Measurements from ENCODE around the gene PNKP. TPM values are rescaled to one million over a fixed set of nuclear protein-coding genes. Genes with fewer than 3 reads are reported as not detected.
A peak's percentile ranks its signal among the peaks of the same experiment; 100 is the strongest.

Gene PNKP
- total RNA-seq, 1 donor from 2014 or later = 144 TPM

DNA sequence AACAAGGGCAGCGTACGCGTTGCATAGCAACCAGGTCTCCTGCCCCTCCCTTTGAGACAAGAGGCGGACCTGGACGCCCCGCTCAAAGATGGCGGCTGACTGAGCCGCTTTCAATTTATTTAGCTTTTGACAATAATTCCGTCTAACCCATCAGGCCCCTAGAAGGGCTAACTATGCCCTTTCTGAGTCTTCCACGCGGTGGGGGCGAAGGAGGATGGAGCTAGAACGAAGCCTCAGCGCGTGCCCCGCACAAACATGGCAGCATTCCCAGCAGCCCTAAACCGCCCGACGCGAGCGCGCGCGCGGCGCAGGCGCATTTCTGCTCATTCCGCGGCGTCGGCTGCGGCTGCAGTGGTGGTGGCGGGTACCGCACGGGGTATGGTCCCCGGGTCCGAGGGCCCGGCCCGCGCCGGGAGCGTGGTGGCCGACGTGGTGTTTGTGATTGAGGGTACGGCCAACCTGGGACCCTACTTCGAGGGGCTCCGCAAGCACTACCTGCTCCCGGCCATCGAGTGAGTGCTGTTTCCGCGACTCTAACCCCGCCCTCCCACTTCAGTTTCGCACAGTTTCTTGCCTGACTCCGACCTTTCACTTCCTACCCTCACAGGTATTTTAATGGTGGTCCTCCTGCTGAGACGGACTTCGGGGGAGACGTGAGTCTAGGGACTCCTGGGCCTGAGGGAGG, 49.3 kb downstream of the PNKP start, which contains the start of gene MED25:
MED25 (plus strand) TSS at position 326 of the 685 bp plus-strand sequence; CDS start at position 379, 53 bp downstream.
- peaks cover 5% of the 10 kb centered on the region for H3K36me3 Mint-ChIP-seq (ENCODE audit: insufficient read depth)
- TF ChIP-seq, protein P1, sequence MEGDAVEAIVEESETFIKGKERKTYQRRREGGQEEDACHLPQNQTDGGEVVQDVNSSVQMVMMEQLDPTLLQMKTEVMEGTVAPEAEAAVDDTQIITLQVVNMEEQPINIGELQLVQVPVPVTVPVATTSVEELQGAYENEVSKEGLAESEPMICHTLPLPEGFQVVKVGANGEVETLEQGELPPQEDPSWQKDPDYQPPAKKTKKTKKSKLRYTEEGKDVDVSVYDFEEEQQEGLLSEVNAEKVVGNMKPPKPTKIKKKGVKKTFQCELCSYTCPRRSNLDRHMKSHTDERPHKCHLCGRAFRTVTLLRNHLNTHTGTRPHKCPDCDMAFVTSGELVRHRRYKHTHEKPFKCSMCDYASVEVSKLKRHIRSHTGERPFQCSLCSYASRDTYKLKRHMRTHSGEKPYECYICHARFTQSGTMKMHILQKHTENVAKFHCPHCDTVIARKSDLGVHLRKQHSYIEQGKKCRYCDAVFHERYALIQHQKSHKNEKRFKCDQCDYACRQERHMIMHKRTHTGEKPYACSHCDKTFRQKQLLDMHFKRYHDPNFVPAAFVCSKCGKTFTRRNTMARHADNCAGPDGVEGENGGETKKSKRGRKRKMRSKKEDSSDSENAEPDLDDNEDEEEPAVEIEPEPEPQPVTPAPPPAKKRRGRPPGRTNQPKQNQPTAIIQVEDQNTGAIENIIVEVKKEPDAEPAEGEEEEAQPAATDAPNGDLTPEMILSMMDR (IDR thresholded peaks at IDR 0.05; ENCODE audit: unreplicated experiment) = peak; percentile 41

DNA sequence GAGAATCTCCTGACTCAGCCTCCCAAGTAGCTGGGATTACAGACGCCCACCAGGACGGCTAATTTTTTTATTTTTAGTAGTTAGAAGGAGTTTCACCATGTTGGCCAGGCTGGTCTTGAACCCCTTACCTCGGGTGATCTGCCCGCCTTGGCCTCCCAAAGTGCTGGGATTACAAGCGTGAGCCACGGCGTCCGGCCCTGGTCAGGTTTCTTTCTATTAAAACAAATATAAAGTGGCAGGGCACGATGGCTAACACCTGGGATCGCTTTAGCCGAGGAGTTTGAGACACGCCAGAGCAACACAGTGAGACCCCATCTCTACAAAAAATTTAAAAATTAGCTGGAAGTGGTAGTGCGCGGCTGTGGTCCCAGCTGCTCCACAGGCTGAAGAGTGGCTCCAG, 50.8 kb downstream of the PNKP start:
- H3K27ac Mint-ChIP-seq = peak overlapping the region; percentile 16
- DNase-seq (ENCODE audit: low spot score, unreplicated experiment) = no peak
- H3K4me1 Mint-ChIP-seq (ENCODE audit: low read depth) = peaks cover 26% of the 10 kb centered on the region
- H3K36me3 Mint-ChIP-seq (ENCODE audit: insufficient read depth) = peaks cover 5% of the 10 kb centered on the region
- no peaks in the 10 kb centered on the region for H3K9me3 Mint-ChIP-seq (ENCODE audit: low read depth)
- no peak overlapping the region for H3K4me3 Mint-ChIP-seq (ENCODE audit: low read depth)
- no peaks in the 10 kb centered on the region for H3K27me3 Mint-ChIP-seq
- TF ChIP-seq, protein P1 (IDR thresholded peaks at IDR 0.05; ENCODE audit: unreplicated experiment) = no peak

More for the DNA sequence above, 49.3 kb downstream of the PNKP start, which contains the start of gene MED25:
- no peaks in the 10 kb centered on the region for H3K9me3 Mint-ChIP-seq (ENCODE audit: low read depth)
- H3K4me3 Mint-ChIP-seq (ENCODE audit: low read depth) = peak within 1 kb of the TSS; percentile 99
- DNase-seq (ENCODE audit: low spot score, unreplicated experiment) = peak; percentile 82
- H3K27me3 Mint-ChIP-seq = no peaks in the 10 kb centered on the region
- peaks cover 22% of the 10 kb centered on the region for H3K4me1 Mint-ChIP-seq (ENCODE audit: low read depth)
- peak within 1 kb of the TSS; percentile 99 for H3K27ac Mint-ChIP-seq

DNA sequence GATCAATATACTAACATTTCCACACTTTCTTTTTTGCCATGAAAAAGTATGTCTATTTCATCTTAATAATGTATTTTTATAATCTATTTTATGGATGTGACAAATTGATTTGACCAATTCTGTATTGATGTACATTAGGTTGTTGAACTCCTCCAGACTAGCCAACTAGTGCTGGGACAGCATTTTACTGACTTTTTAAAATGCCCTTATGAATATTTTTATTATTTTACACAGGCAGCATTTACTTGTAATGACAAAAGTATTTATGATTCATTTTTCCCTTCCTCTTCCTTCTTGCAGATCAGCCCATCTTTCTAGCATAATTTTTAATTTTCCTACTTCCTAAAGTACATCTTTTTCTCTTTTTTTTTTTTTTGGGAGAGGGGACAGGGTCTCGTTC, 53.4 kb downstream of the PNKP start:
- Mint-ChIP-seq H3K4me1 (ENCODE audit: low read depth) (peaks cover 17% of the 10 kb centered on the region), H3K9me3 (ENCODE audit: low read depth) (no peaks in the 10 kb centered on the region), H3K27ac (peak overlapping the region; percentile 59), H3K27me3 (no peaks in the 10 kb centered on the region), H3K36me3 (ENCODE audit: insufficient read depth) (no peaks in the 10 kb centered on the region), H3K4me3 (ENCODE audit: low read depth) (peak overlapping the region; percentile 39)
- TF ChIP-seq, protein P1 (IDR thresholded peaks at IDR 0.05; ENCODE audit: unreplicated experiment) = no peak
- no peak for DNase-seq (ENCODE audit: low spot score, unreplicated experiment)

DNA sequence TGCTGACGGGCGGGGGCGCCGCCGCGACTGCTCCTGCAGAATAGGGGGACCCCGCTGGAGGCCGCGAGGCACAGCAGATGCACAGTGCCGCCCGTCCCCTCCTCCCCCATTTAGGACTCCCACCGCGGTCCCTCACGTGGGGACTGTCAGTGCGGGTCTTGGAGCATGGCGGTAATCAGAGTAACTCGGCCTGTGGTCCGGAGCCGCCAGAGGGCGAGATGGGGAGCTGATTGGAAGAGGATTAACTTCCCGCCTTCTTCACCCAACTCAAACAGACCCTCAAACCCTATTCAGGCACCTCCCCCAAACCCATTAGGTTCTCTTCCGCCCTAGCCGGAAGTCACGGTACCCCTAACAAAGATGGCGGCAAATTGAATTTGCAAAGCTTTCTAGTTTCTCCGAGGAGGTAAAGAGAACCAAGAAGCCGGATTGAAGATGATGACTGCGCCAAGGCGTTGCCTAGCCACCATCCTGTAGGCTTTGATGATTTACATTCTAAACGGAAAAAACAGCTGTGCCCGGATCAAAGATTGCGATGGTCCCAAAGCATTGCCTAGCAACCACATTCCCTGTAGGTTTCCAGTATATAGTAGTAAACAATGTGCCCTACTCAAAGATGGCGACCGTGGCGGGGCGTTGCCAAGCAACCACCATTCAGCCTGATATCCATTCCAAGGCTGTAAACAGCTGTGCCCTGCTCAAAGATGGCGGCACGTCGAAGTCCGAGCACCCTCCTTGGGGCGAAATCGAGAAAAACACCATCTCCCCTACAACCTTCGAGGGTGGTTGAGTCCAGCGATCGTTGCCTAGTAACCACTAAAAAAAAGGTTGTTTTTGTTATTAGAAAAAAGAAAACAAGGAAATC, 54.1 kb downstream of the PNKP start, which contains the start of gene FUZ:
FUZ (minus strand) TSS at position 296 of the 865 bp plus-strand sequence; CDS start at position 110, 186 bp downstream.
- H3K4me3 Mint-ChIP-seq (ENCODE audit: low read depth) = peak within 1 kb of the TSS; percentile 98
- TF ChIP-seq, protein P1 (IDR thresholded peaks at IDR 0.05; ENCODE audit: unreplicated experiment) = peak; percentile 37
- H3K27me3 Mint-ChIP-seq = no peaks in the 10 kb centered on the region
- peaks cover 17% of the 10 kb centered on the region for H3K4me1 Mint-ChIP-seq (ENCODE audit: low read depth)
- H3K27ac Mint-ChIP-seq = peak within 1 kb of the TSS; percentile 99
- H3K9me3 Mint-ChIP-seq (ENCODE audit: low read depth) = no peaks in the 10 kb centered on the region
- H3K36me3 Mint-ChIP-seq (ENCODE audit: insufficient read depth) = no peaks in the 10 kb centered on the region
- peak; percentile 87 for DNase-seq (ENCODE audit: low spot score, unreplicated experiment)

DNA sequence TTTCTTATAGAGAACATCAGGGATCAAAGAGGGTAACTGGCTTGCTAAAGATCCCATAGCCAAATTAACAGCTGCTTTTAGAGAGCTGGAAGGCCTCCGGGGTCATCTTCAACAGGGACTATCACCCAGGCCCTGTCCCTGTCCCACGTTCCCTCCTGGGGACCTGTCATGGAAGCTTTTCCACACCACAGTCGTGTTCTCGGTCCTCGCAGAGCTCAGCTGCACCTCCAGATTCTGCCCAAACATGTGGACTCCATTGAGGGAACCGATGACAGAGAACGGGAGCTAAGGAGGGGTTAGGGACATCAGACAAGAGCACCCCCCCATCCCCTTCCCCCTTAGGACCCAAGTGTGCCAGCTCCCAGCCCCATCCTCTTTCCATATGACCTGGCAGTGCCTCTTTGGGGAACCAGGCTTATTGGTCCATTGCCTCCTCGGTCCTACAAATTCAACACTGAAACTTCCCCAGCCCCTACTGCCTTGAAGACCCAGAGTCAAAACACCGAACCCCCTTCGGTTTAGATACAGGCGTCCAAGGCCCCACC, 54.9 kb downstream of the PNKP start:
- H3K9me3 Mint-ChIP-seq (ENCODE audit: low read depth) = no peaks in the 10 kb centered on the region
- H3K4me1 Mint-ChIP-seq (ENCODE audit: low read depth) = peaks cover 17% of the 10 kb centered on the region
- H3K27me3 Mint-ChIP-seq = no peaks in the 10 kb centered on the region
- TF ChIP-seq, protein P1 (IDR thresholded peaks at IDR 0.05; ENCODE audit: unreplicated experiment) = no peak
- peak overlapping the region; percentile 98 for H3K4me3 Mint-ChIP-seq (ENCODE audit: low read depth)
- H3K27ac Mint-ChIP-seq = peak overlapping the region; percentile 20
- DNase-seq (ENCODE audit: low spot score, unreplicated experiment) = no peak
- no peaks in the 10 kb centered on the region for H3K36me3 Mint-ChIP-seq (ENCODE audit: insufficient read depth)

All from progenitor cell of endocrine pancreas (in vitro differentiated cells).